ENCODE measurements around the gene CREM.

CREM gene

DNA sequence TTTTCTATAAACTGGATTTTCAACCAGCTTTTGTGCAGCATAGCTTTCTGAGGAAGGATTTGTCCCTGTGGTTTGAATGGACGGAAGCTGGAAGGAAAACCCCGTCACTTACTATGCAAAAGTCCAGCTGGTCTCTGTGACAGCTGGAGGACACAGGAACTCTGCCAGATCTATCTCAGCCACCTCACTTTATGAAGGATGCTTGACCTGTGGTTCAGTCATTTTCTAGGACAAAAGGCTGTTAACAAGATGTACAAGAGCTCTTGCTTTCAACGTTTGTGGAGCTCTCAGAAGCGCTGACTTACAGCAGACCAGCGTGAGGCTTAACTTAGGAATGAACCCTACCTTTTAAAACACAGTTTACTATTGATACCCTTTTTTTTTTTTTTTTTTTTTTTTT, 90.8 kb downstream of the CREM start:
- no peak overlapping the region for H3K4me3 ChIP-seq (ENCODE audit: low read depth, low read length)

DNA sequence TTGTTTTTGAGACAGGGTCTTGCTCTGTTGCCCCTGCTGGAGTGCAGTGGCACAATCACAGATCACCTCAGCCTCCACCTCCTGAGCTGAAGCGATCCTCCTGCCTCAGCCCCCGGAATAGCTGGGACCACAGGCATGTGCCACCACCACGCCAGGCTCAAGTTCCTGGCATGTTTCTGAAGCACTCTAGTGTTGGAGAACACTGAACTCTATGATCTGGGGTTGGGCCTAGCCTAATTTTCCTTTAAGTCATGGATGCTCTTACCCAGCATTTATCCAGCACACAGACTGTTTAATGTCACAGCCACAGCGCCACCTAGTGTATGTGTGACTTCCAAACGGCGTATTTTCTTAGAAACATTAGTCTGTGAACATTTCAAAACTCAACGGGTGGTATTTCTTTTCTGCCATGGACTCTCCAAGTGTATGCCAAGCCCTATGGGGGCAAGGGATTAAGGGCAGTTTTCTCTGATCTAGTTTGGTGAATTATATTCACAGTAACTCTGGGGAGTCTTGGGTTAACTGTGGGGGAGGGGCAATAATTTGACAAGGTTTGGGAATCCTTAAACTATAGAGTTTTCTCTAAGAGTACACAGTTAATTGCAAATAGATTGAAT, 91.8 kb downstream of the CREM start:
- H3K4me3 ChIP-seq (ENCODE audit: low read depth, low read length), result no peak overlapping the region

- H3K4me3 ChIP-seq (ENCODE audit: low read depth, low read length), result no peak overlapping the region
Observed at GRCh38 chr10:35219292-35219691, 92.6 kb downstream of the CREM start.

DNA sequence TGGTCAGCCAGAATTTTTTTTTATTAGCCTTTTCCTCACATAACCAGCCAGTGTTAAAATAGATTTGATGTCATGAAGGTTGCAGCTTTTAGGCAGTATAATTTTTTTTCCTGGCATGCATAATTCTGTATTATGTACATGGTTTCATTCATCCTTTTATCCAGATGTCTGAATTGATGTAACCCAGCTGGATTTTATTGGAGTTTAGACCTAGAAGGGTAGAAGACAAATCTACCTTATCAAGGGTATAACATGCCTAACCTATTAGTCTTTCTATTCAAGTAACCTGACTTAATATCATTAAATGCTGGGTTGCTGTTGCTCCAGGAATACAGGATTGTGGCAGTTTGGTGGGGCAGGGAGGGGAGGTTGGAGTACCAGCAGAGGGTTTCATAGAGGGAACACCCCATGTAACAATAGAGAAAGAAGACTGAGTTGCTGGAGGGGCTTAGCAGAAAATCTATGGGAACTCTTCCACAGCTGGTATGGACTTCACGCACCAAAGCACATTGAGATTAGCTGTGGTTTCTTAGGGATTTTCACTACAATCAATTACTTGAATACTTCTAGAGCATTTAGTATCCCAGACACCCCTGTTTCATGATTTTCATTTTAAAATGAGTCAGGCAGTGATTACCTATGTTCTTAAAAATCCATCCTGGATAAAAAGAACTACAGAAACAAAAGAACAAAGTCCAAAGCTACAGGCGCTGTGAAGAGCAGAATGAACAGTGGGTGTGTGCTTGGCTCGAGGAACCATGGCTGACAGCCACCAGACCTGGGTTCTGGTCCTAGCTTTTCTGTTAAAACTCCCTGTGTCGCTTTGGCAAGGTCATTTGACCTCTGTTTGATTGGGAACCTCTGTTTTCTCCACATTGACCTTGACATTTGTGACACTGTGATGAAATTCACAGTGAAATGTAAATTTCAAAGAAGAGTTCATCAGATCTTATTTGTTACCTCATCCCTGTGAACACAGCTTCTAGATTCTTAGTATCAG, 93.5 kb downstream of the CREM start:
- no peak overlapping the region for H3K4me3 ChIP-seq (ENCODE audit: low read depth, low read length)

DNA sequence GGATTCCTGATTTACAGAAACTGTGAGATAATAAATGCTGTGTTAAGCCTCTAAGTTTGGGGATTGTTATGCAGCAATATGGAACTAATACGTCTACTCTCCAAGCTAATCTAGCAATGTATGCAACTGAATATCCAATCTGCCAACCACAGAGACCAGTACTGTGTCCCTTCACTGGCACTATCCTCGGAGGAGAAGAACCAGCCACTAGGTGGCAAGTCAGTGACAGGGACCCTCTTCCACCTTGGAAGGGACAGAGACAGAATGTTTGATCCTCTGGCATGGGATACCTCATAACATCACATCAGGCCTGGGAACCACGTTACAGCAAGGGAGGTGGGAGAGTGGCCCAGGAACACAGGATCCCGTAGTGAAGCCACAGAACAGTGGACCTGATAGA, 96.4 kb downstream of the CREM start:
- H3K4me3 ChIP-seq (ENCODE audit: low read depth, low read length), result no peak overlapping the region

DNA sequence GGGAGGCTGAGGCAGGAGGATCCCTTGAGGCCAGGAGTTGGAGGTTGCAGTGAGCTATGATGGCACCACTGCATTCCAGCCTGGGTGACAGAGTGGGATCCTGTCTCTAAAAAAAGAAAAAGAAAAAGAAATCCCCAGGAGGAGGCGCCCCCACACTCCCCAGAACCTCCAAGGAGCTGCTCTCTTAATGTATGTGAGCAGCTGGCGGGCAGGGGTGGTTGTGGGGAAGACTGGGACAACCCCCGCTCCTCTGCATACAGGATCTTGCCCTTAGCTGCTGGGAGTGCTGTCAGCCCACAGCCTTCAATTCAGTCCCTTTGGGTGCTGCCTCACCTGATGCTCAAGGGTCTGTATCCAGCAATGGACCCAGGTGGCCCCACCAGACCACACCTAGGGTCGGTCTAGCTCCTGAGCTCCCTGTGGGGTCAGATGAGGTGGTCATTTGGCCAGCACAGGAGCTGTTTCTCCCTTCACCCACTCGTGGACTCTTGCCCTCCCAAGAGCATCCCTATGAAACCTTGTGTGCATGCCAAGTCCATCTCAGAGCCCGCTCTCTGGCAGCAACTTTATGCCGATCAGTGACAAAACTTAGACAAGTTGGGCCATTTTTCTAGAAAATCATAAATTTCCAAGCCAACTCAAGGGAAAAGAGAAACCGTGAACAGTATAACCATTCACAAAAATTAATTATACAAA, 97.5 kb downstream of the CREM start:
- H3K4me3 ChIP-seq (ENCODE audit: low read depth, low read length), result no peak overlapping the region

GRCh38 chr10:35225204-35225603, 98.6 kb downstream of the CREM start:
- no peak overlapping the region for H3K4me3 ChIP-seq (ENCODE audit: low read depth, low read length)

GRCh38 chr10:35226507-35226906, 99.9 kb downstream of the CREM start:
- H3K4me3 ChIP-seq (ENCODE audit: low read depth, low read length), result no peak overlapping the region

- H3K4me3 ChIP-seq (ENCODE audit: low read depth, low read length), result no peak overlapping the region
Observed at GRCh38 chr10:35228058-35228457, 101.4 kb downstream of the CREM start.

GRCh38 chr10:35231646-35232045, 105.0 kb downstream of the CREM start:
- no peak overlapping the region for H3K4me3 ChIP-seq (ENCODE audit: low read depth, low read length)

DNA sequence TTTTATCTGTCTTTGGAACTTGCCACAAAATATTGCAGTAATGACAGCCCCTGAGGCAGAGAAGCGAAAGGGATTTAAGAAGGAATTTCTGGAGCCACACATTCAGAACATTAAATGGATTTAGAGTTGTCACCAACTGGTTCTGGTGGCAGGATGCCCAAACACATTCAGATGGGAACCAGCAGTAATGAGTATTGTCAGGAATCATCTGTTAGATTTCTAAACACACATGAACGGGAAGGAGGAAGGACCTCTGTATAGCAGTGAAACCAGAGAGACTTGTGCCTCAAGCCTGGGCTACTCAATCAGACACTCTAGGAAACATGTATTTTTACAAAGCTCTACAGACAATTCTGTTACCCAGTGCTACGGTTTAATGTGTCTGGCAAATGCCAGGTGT, 105.9 kb downstream of the CREM start:
- no peak overlapping the region for H3K4me3 ChIP-seq (ENCODE audit: low read depth, low read length)

GRCh38 chr10:35234073-35234472, 107.4 kb downstream of the CREM start:
- no peak overlapping the region for H3K4me3 ChIP-seq (ENCODE audit: low read depth, low read length)

- H3K4me3 ChIP-seq (ENCODE audit: low read depth, low read length), result no peak overlapping the region
Observed at GRCh38 chr10:35236739-35237138, 110.1 kb downstream of the CREM start.

DNA sequence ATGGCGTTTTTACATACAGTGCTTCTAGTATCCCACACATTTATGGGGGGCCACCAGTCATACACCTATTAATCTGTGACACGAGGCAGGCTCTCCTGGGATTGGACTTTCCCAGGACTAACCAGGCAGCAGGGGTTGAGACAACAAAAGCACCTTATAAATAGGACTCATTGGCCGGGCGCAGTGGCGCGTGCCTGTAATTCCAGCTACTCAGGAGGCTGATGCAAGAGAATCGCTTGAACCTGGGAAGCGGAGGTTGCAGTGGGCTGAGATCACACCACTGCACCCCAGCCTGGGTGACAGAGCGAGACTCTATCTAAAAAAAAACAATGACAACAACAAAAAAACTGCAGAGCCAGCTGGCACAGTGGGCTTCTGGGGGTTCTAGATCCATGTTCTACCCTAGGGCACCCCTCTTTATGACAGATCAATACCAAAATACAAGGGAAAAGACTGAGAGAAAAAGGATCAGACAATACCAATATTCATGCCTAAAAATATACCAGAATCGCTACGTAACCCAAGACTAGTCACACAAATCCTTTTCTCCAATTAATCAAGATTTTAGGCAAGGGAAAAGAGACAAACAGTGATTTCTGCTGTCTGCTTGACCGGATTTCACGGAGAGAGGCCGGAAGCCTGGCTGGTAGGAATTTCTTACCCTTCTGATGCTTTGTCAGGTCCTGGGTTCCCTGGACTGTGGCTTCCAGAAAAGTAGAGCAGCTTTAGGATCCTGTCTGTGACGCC, 111.3 kb downstream of the CREM start:
- H3K4me3 ChIP-seq (ENCODE audit: low read depth, low read length), result no peak overlapping the region

DNA sequence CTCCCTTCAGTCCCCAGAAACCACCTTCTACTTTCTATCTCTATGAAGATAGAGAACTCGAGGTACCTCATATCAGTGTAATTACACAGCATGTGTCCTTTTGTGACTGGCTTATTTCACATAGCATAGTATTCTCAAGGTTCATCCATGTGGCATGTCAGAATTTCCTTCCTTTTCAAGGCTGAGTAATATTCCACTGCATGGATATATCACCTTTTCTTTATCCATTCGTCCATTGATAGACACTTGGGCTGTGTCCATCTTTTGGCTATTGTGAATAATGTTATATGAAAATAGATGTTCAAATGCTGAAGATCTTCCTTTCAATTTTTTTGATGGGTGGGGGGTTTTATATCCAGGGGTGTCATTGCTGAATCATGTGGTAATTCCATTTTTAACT, 117.9 kb downstream of the CREM start:
- no peak overlapping the region for H3K4me3 ChIP-seq (ENCODE audit: low read depth, low read length)

- no peak overlapping the region for H3K4me3 ChIP-seq (ENCODE audit: low read depth, low read length)
Observed at GRCh38 chr10:35246770-35247343, 120.2 kb downstream of the CREM start.

GRCh38 chr10:35251373-35252100, 124.9 kb downstream of the CREM start:
- H3K4me3 ChIP-seq (ENCODE audit: low read depth, low read length), result no peak overlapping the region

GRCh38 chr10:35257057-35257983, 130.7 kb downstream of the CREM start:
- no peak overlapping the region for H3K4me3 ChIP-seq (ENCODE audit: low read depth, low read length)

Measured in iPS-11a (cell line).